Immature natural killer cell (primary cell): ENCODE measurements around the gene METAP1. TPM values are rescaled to one million over a fixed set of nuclear protein-coding genes. Genes with fewer than 3 reads are reported as not detected.
"Not testable (repeated sequence)": the region's sequence is repeated elsewhere in the genome, so short reads cannot be mapped to it uniquely, and the experiment has no call there.

ENCODE experiments used
- DNase-seq, 3 donors: peaks; one replicate each; pipeline ENCODE4 v3.0.0; 2022; ENCODE audit warnings: mixed read lengths in 1 of 3
- H3K27ac Mint-ChIP-seq, 6 donors: one replicate each; pipeline ENCODE4 v1.8.0; 2020; ENCODE audit warnings: mixed read lengths in 6 of 6, mild to moderate bottlenecking in 5 of 6, inconsistent platforms in 4 of 6, moderate library complexity in 3 of 6
- H3K27me3 Mint-ChIP-seq, 3 donors: one replicate each; pipeline ENCODE4 v1.8.0; 2020 to 2021; ENCODE audit warnings: low read depth in 3 of 3, mild to moderate bottlenecking in 3 of 3, mixed read lengths in 3 of 3, moderate library complexity in 3 of 3, inconsistent platforms in 1 of 3
- H3K36me3 Mint-ChIP-seq, 3 donors: one replicate each; pipeline ENCODE4 v1.8.0; 2020; ENCODE audit warnings: mixed read lengths in 3 of 3, inconsistent platforms in 2 of 3, mild to moderate bottlenecking in 2 of 3
- H3K4me1 Mint-ChIP-seq, 2 donors: one replicate each; pipeline ENCODE4 v1.8.0; 2020; ENCODE audit warnings: inconsistent platforms in 2 of 2, mild to moderate bottlenecking in 2 of 2, mixed read lengths in 2 of 2, moderate library complexity in 1 of 2
- H3K4me3 Mint-ChIP-seq, 5 donors: one replicate each; pipeline ENCODE4 v1.8.0; 2020; ENCODE audit warnings: mild to moderate bottlenecking in 5 of 5, mixed read lengths in 5 of 5, inconsistent platforms in 3 of 5, moderate library complexity in 3 of 5
- H3K9me3 Mint-ChIP-seq, 6 donors: one replicate each; pipeline ENCODE4 v1.8.0; 2020; ENCODE audit warnings: mild to moderate bottlenecking in 6 of 6, mixed read lengths in 6 of 6, inconsistent platforms in 4 of 6, moderate library complexity in 3 of 6
- polyA plus RNA-seq, 3 donors: library from polyadenylated mRNA; unstranded; fragments of 300-500 nt; fragmentation: Illumina TruSeq; gene quantifications; one replicate each; pipeline ENCODE4 v1.2.3, GENCODE V29; 2021

Gene METAP1
- polyA plus RNA-seq, 3 donors from 2014 or later: 25.6 to 42.1 (median 30.6) TPM

GRCh38 chr4:99078336-99078735, 82.8 kb downstream of the METAP1 start:
- H3K4me3 Mint-ChIP-seq: no peak overlapping the region
- no peaks in the 10 kb centered on the region for H3K27me3 Mint-ChIP-seq
- no peak overlapping the region for H3K27ac Mint-ChIP-seq
- peaks cover 0 to 11% of the 10 kb centered on the region in 2 donors for H3K4me1 Mint-ChIP-seq
- DNase-seq: no peak
- peaks cover 23 to 53% (median 43%) of the 10 kb centered on the region in 3 donors for H3K36me3 Mint-ChIP-seq
- H3K9me3 Mint-ChIP-seq: no peaks in the 10 kb centered on the region

GRCh38 chr4:99078931-99079624, 83.6 kb downstream of the METAP1 start:
- peaks cover 22 to 52% (median 40%) of the 10 kb centered on the region in 3 donors for H3K36me3 Mint-ChIP-seq
- DNase-seq: no peak
- peak overlapping the region in 3 of 6 donors; percentile 16 to 54 (median 26) for H3K27ac Mint-ChIP-seq
- H3K4me1 Mint-ChIP-seq: peaks cover 1 to 11% of the 10 kb centered on the region in 2 donors
- H3K9me3 Mint-ChIP-seq: no peaks in the 10 kb centered on the region
- H3K27me3 Mint-ChIP-seq: no peaks in the 10 kb centered on the region
- no peak overlapping the region for H3K4me3 Mint-ChIP-seq

- peaks cover 1 to 15% of the 10 kb centered on the region in 2 donors for H3K4me1 Mint-ChIP-seq
- H3K9me3 Mint-ChIP-seq: no peaks in the 10 kb centered on the region
- no peaks in the 10 kb centered on the region for H3K27me3 Mint-ChIP-seq
- no peak for DNase-seq
- H3K36me3 Mint-ChIP-seq: peaks cover 21 to 52% (median 40%) of the 10 kb centered on the region in 3 donors
- no peak overlapping the region for H3K4me3 Mint-ChIP-seq
- peak overlapping the region in 1 of 6 donors; percentile 16 for H3K27ac Mint-ChIP-seq
Measured at GRCh38 chr4:99079625-99080295, 84.2 kb downstream of the METAP1 start.

GRCh38 chr4:99080869-99081268, 85.3 kb downstream of the METAP1 start:
- not testable (repeated sequence) for H3K4me3 Mint-ChIP-seq, DNase-seq, H3K27ac Mint-ChIP-seq, H3K27me3 Mint-ChIP-seq, H3K9me3 Mint-ChIP-seq
- Mint-ChIP-seq H3K36me3 (peaks cover 21 to 54% (median 42%) of the 10 kb centered on the region in 3 donors), H3K4me1 (peaks cover 6 to 23% of the 10 kb centered on the region in 2 donors)

GRCh38 chr4:99082192-99082591, 86.7 kb downstream of the METAP1 start:
- H3K36me3 Mint-ChIP-seq: peaks cover 17 to 45% (median 35%) of the 10 kb centered on the region in 3 donors
- no peaks in the 10 kb centered on the region for H3K9me3 Mint-ChIP-seq
- peaks cover 14 to 32% of the 10 kb centered on the region in 2 donors for H3K4me1 Mint-ChIP-seq
- no peaks in the 10 kb centered on the region for H3K27me3 Mint-ChIP-seq
- no peak overlapping the region for H3K4me3 Mint-ChIP-seq
- no peak for DNase-seq
- no peak overlapping the region for H3K27ac Mint-ChIP-seq

GRCh38 chr4:99084595-99084994, 89.1 kb downstream of the METAP1 start:
- H3K4me1 Mint-ChIP-seq: peaks cover 35 to 46% of the 10 kb centered on the region in 2 donors
- H3K9me3 Mint-ChIP-seq: no peaks in the 10 kb centered on the region
- no peak for DNase-seq
- no peak overlapping the region for H3K27ac Mint-ChIP-seq
- peaks cover 11 to 33% (median 27%) of the 10 kb centered on the region in 3 donors for H3K36me3 Mint-ChIP-seq
- H3K4me3 Mint-ChIP-seq: no peak overlapping the region
- peaks cover 0 to 3% (median 2%) of the 10 kb centered on the region in 3 donors for H3K27me3 Mint-ChIP-seq

- Mint-ChIP-seq H3K27me3 (peaks cover 0 to 4% (median 2%) of the 10 kb centered on the region in 3 donors), H3K27ac (peak overlapping the region; percentile 92 to 98 (median 96)), H3K9me3 (no peaks in the 10 kb centered on the region), H3K4me3 (peak overlapping the region; percentile 95 to 99 (median 98)), H3K36me3 (peaks cover 8 to 10% (median 9%) of the 10 kb centered on the region in 3 donors), H3K4me1 (peaks cover 59 to 69% of the 10 kb centered on the region in 2 donors)
- peak; percentile 49 to 53 (median 52) for DNase-seq
Measured at GRCh38 chr4:99088023-99088449, 92.5 kb downstream of the METAP1 start.

GRCh38 chr4:99088481-99089365, 93.2 kb downstream of the METAP1 start, which contains the start of gene ADH5:
ADH5 (minus strand) TSS chr4:99088788; CDS start chr4:99088700, 88 bp downstream.
- H3K27me3 Mint-ChIP-seq: peaks cover 0 to 4% (median 2%) of the 10 kb centered on the region in 3 donors
- peak; percentile 80 to 85 (median 84) for DNase-seq
- peaks cover 6 to 10% (median 8%) of the 10 kb centered on the region in 3 donors for H3K36me3 Mint-ChIP-seq
- no peaks in the 10 kb centered on the region for H3K9me3 Mint-ChIP-seq
- H3K27ac Mint-ChIP-seq: peak within 1 kb of the TSS; percentile 92 to 98 (median 96)
- H3K4me1 Mint-ChIP-seq: peaks cover 58 to 68% of the 10 kb centered on the region in 2 donors
- H3K4me3 Mint-ChIP-seq: peak within 1 kb of the TSS; percentile 95 to 99 (median 98)

- H3K9me3 Mint-ChIP-seq: no peaks in the 10 kb centered on the region
- H3K4me1 Mint-ChIP-seq: peaks cover 53% of the 10 kb centered on the region in 2 donors
- no peak for DNase-seq
- H3K36me3 Mint-ChIP-seq: peaks cover 0 to 4% (median 0%) of the 10 kb centered on the region in 3 donors
- peak overlapping the region; percentile 63 to 92 (median 82) for H3K27ac Mint-ChIP-seq
- peaks cover 0 to 4% (median 2%) of the 10 kb centered on the region in 3 donors for H3K27me3 Mint-ChIP-seq
- peak overlapping the region; percentile 24 to 95 (median 55) for H3K4me3 Mint-ChIP-seq
Measured at GRCh38 chr4:99090481-99091215, 95.1 kb downstream of the METAP1 start.

GRCh38 chr4:99091216-99091575, 95.7 kb downstream of the METAP1 start:
- Mint-ChIP-seq H3K4me3 (peak overlapping the region in 3 of 5 donors; percentile 24 to 42 (median 41)), H3K27ac (peak overlapping the region; percentile 39 to 92 (median 60)), H3K4me1 (peaks cover 50 to 52% of the 10 kb centered on the region in 2 donors), H3K9me3 (no peaks in the 10 kb centered on the region), H3K36me3 (peaks cover 0 to 4% (median 0%) of the 10 kb centered on the region in 3 donors), H3K27me3 (peaks cover 0 to 4% (median 2%) of the 10 kb centered on the region in 3 donors)
- DNase-seq: peak in 1 of 3 donors; percentile 3

GRCh38 chr4:99091841-99092240, 96.3 kb downstream of the METAP1 start:
- not testable (repeated sequence) for H3K9me3 Mint-ChIP-seq, H3K36me3 Mint-ChIP-seq, H3K27me3 Mint-ChIP-seq, DNase-seq
- peaks cover 45 to 47% of the 10 kb centered on the region in 2 donors for H3K4me1 Mint-ChIP-seq
- H3K4me3 Mint-ChIP-seq: peak overlapping the region in 1 of 5 donors; percentile 12
- peak overlapping the region in 3 of 6 donors; percentile 20 to 39 (median 36) for H3K27ac Mint-ChIP-seq

GRCh38 chr4:99099311-99099710, 103.8 kb downstream of the METAP1 start:
- no peak overlapping the region for H3K4me3 Mint-ChIP-seq
- no peak for DNase-seq
- no peaks in the 10 kb centered on the region for H3K27me3 Mint-ChIP-seq
- H3K9me3 Mint-ChIP-seq: no peaks in the 10 kb centered on the region
- H3K4me1 Mint-ChIP-seq: no peaks in the 10 kb centered on the region
- H3K36me3 Mint-ChIP-seq: peaks cover 3 to 18% (median 4%) of the 10 kb centered on the region in 3 donors
- no peak overlapping the region for H3K27ac Mint-ChIP-seq

- H3K4me1 Mint-ChIP-seq, H3K27ac Mint-ChIP-seq, H3K27me3 Mint-ChIP-seq, H3K9me3 Mint-ChIP-seq, H3K4me3 Mint-ChIP-seq, DNase-seq: not testable (repeated sequence)
- H3K36me3 Mint-ChIP-seq: peaks cover 3 to 18% (median 4%) of the 10 kb centered on the region in 3 donors
Measured at GRCh38 chr4:99099814-99100213, 104.3 kb downstream of the METAP1 start.
